SK-N-SH treated with all-trans-retinoic acid at 6 μM for 48 hours (cell line): ENCODE measurements around the gene OBP2A.

Experiments used
- ATAC-seq: fragments of 200-7000 bp; cut with Tn5 transposase; 3 replicates; pipeline ENCODE4 v1.9.1; 2020; ENCODE audit warnings: mild to moderate bottlenecking, moderate library complexity
- ARNTL ChIP-seq: fragments of 450-650 bp; formaldehyde crosslinking; IDR thresholded peaks from 2 replicates; pipeline ENCODE4 v1.5.0; 2020; ENCODE audit warnings: low read depth, mild to moderate bottlenecking, moderate library complexity, borderline replicate concordance
- BACH2 ChIP-seq: fragments of 250-450 bp; sonication (Bioruptor Pico); IDR thresholded peaks from 2 replicates; pipeline ENCODE4 v1.9.0; 2021; ENCODE audit warnings: mild to moderate bottlenecking, borderline replicate concordance
- CSDC2 ChIP-seq: fragments of 250-450 bp; sonication (Bioruptor Pico); IDR thresholded peaks from 2 replicates; pipeline ENCODE4 v1.5.0; 2020; ENCODE audit warnings: mild to moderate bottlenecking, moderate library complexity
- ESRRG ChIP-seq: fragments of 250-450 bp; sonication (Bioruptor Pico); IDR thresholded peaks from 2 replicates; pipeline ENCODE4 v1.6.1; 2021; ENCODE audit warnings: mild to moderate bottlenecking
- OSR1 ChIP-seq: fragments of 250-450 bp; sonication (Bioruptor Pico); IDR thresholded peaks from 2 replicates; pipeline ENCODE4 v1.8.0; 2022; ENCODE audit warnings: moderate library complexity, mild to moderate bottlenecking, inconsistent platforms
- PATZ1 ChIP-seq: fragments of 250-450 bp; sonication (Bioruptor Pico); IDR thresholded peaks from 2 replicates; pipeline ENCODE4 v1.8.0; 2020; ENCODE audit warnings: mild to moderate bottlenecking, moderate library complexity, borderline replicate concordance
- PPARA ChIP-seq: fragments of 250-450 bp; sonication (Bioruptor Pico); IDR thresholded peaks from 2 replicates; pipeline ENCODE4 v1.5.0; 2020; ENCODE audit warnings: mild to moderate bottlenecking, borderline replicate concordance
- RARB ChIP-seq: fragments of 250-450 bp; sonication (Bioruptor Pico); IDR thresholded peaks from 2 replicates; pipeline ENCODE4 v1.8.0; 2021; ENCODE audit warnings: mild to moderate bottlenecking, moderate library complexity
- SNAI2 ChIP-seq: fragments of 250-450 bp; sonication (Bioruptor Pico); IDR thresholded peaks from 2 replicates; pipeline ENCODE4 v1.5.0; 2020; ENCODE audit warnings: mild to moderate bottlenecking, moderate library complexity
- ZC3H10 ChIP-seq: fragments of 250-450 bp; sonication (Bioruptor Pico); IDR thresholded peaks from 2 replicates; pipeline ENCODE4 v1.5.1; 2021; ENCODE audit warnings: mild to moderate bottlenecking, moderate library complexity
- ZFP30 ChIP-seq: fragments of 450-650 bp; formaldehyde crosslinking; IDR thresholded peaks from 2 replicates; pipeline ENCODE4 v1.5.0; 2022; ENCODE audit warnings: mild to moderate bottlenecking, moderate library complexity
- ZNF565 ChIP-seq: fragments of 450-650 bp; formaldehyde crosslinking; conservative IDR thresholded peaks from 2 replicates; pipeline ENCODE4 v1.5.0; 2020; ENCODE audit warnings: low read depth, mild to moderate bottlenecking, moderate library complexity
- ZNF70 ChIP-seq: fragments of 450-650 bp; formaldehyde crosslinking; IDR thresholded peaks from 2 replicates; pipeline ENCODE4 v1.5.0; 2020; ENCODE audit warnings: mild to moderate bottlenecking, moderate library complexity
- ZNF8 ChIP-seq: fragments of 450-650 bp; formaldehyde crosslinking; IDR thresholded peaks from 2 replicates; pipeline ENCODE4 v1.5.0; 2020; ENCODE audit warnings: mild to moderate bottlenecking, moderate library complexity
- TF ChIP-seq, protein P1 (sequence below): fragments of 250-450 bp; sonication (Bioruptor Pico); IDR thresholded peaks from 2 replicates; pipeline ENCODE4 v1.8.0; 2021; ENCODE audit warnings: low read depth, mild to moderate bottlenecking, moderate library complexity, borderline replicate concordance
- TF ChIP-seq, protein P2 (sequence below): fragments of 250-450 bp; sonication (Bioruptor Pico); IDR thresholded peaks from 2 replicates; pipeline ENCODE4 v1.5.1; 2020; ENCODE audit warnings: low read depth, mild to moderate bottlenecking, moderate library complexity
- TF ChIP-seq, protein P3 (sequence below): fragments of 250-450 bp; sonication (Bioruptor Pico); IDR thresholded peaks from 2 replicates; pipeline ENCODE4 v1.5.0; 2020; ENCODE audit warnings: mild to moderate bottlenecking, moderate library complexity

The OBP2A gene

GRCh38 chr9:135506327-135507103 is 39.4 kb upstream of the OBP2A start (continued):
- TF ChIP-seq PATZ1 (CRISPR knock-in tag) (no peak), BACH2 (CRISPR knock-in tag) (no peak), RARB (CRISPR knock-in tag) (no peak)

GRCh38 chr9:135507104-135508035 is 38.6 kb upstream of the OBP2A start:
- no peak for TF ChIP-seq SNAI2 (CRISPR knock-in tag)
- no peak for ATAC-seq

DNA sequence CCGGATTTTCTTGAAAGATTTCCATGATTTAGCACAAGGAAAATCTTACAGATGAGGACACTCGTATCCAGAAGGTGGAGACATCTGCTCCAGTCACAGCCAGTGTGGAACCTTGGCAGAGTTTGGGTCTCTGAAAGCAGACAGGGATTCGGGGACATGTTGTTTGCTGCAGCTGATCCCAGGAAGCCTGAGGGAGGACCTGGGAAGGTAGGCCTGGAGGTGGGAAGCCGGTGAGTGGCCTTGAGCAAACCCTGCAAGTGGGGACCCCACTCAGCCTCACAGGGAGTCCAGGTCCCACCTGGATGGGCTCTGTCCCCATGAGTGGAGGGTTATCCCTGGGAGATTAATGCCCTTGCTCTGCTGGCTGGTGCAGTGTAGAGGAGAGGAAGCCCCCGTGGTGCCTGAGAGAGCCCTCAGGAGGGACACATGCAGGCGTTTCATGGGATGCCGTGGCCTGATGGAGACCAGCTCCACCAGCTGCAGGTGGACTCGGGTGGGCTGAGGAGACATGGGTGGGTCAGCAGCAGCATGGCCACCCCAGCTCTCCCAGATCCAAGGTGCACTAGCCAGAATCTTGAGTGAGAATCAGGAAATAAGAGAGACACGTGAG is 37.6 kb upstream of the OBP2A start:
- TF ChIP-seq ZC3H10 (no peak), ZNF565 (CRISPR knock-in tag) (no peak), OSR1 (CRISPR knock-in tag) (no peak), BACH2 (CRISPR knock-in tag) (no peak), ZNF70 (CRISPR knock-in tag) (no peak), CSDC2 (CRISPR knock-in tag) (no peak), PATZ1 (CRISPR knock-in tag) (no peak), SNAI2 (CRISPR knock-in tag) (no peak), ESRRG (no peak), ARNTL (CRISPR knock-in tag) (no peak)
- TF ChIP-seq, protein P1, sequence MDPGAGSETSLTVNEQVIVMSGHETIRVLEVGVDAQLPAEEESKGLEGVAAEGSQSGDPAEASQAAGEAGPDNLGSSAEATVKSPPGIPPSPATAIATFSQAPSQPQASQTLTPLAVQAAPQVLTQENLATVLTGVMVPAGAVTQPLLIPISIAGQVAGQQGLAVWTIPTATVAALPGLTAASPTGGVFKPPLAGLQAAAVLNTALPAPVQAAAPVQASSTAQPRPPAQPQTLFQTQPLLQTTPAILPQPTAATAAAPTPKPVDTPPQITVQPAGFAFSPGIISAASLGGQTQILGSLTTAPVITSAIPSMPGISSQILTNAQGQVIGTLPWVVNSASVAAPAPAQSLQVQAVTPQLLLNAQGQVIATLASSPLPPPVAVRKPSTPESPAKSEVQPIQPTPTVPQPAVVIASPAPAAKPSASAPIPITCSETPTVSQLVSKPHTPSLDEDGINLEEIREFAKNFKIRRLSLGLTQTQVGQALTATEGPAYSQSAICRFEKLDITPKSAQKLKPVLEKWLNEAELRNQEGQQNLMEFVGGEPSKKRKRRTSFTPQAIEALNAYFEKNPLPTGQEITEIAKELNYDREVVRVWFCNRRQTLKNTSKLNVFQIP (CRISPR knock-in tag), result no peak
- TF ChIP-seq, protein P2, sequence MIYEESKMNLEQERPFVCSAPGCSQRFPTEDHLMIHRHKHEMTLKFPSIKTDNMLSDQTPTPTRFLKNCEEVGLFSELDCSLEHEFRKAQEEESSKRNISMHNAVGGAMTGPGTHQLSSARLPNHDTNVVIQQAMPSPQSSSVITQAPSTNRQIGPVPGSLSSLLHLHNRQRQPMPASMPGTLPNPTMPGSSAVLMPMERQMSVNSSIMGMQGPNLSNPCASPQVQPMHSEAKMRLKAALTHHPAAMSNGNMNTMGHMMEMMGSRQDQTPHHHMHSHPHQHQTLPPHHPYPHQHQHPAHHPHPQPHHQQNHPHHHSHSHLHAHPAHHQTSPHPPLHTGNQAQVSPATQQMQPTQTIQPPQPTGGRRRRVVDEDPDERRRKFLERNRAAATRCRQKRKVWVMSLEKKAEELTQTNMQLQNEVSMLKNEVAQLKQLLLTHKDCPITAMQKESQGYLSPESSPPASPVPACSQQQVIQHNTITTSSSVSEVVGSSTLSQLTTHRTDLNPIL (CRISPR knock-in tag), result no peak
- ATAC-seq, result no peak

DNA sequence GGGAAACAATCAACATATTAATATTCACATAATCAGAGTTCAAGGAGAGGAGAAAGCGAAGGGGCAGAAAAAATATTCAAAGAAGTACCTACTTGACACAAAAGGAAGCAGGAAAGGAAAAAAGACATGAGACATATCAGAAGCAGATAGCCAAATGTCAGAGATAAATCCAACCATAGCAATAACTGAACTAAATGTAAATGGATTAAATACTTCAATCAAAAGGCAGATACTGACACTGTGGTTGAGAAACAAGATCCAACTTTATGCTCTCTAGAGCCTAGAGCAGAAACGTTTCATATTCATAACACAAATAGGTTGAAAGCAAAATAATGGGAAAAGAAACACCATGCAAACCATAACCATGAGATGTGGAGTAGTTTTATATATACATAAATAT is 36.5 kb upstream of the OBP2A start:
- no peak for ATAC-seq
- TF ChIP-seq RARB (CRISPR knock-in tag) (no peak), ESRRG (no peak), CSDC2 (CRISPR knock-in tag) (no peak), SNAI2 (CRISPR knock-in tag) (no peak), ARNTL (CRISPR knock-in tag) (no peak), PATZ1 (CRISPR knock-in tag) (no peak), ZNF70 (CRISPR knock-in tag) (no peak), ZFP30 (CRISPR knock-in tag) (no peak), ZNF565 (CRISPR knock-in tag) (no peak), ZC3H10 (no peak), PPARA (no peak), ZNF8 (no peak)
- TF ChIP-seq, protein P3, sequence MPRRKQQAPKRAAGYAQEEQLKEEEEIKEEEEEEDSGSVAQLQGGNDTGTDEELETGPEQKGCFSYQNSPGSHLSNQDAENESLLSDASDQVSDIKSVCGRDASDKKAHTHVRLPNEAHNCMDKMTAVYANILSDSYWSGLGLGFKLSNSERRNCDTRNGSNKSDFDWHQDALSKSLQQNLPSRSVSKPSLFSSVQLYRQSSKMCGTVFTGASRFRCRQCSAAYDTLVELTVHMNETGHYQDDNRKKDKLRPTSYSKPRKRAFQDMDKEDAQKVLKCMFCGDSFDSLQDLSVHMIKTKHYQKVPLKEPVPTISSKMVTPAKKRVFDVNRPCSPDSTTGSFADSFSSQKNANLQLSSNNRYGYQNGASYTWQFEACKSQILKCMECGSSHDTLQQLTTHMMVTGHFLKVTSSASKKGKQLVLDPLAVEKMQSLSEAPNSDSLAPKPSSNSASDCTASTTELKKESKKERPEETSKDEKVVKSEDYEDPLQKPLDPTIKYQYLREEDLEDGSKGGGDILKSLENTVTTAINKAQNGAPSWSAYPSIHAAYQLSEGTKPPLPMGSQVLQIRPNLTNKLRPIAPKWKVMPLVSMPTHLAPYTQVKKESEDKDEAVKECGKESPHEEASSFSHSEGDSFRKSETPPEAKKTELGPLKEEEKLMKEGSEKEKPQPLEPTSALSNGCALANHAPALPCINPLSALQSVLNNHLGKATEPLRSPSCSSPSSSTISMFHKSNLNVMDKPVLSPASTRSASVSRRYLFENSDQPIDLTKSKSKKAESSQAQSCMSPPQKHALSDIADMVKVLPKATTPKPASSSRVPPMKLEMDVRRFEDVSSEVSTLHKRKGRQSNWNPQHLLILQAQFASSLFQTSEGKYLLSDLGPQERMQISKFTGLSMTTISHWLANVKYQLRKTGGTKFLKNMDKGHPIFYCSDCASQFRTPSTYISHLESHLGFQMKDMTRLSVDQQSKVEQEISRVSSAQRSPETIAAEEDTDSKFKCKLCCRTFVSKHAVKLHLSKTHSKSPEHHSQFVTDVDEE (CRISPR knock-in tag), result no peak
- TF ChIP-seq, protein P1 (CRISPR knock-in tag), result no peak
